H9 (cell line): ENCODE data around the gene CXXC5. TPM values are rescaled to one million over a fixed set of nuclear protein-coding genes. Genes with fewer than 3 reads are reported as not detected.
"Not testable (repeated sequence)": the region's sequence is repeated elsewhere in the genome, so short reads cannot be mapped to it uniquely, and the experiment has no call there.

Source experiments
- DNase-seq: peaks from one replicate; pipeline ENCODE4 v3.0.0-alpha.2; 2017
- H2AFZ ChIP-seq: one replicate; pipeline ENCODE4 v1.6.1; 2013; ENCODE audit warnings: mild to moderate bottlenecking, low read length, control low read depth, moderate library complexity
- H2AK5ac ChIP-seq: 2 replicates; pipeline ENCODE4 v1.6.1; 2013; ENCODE audit warnings: low read length, control low read depth, mixed read lengths; ENCODE audit not compliant: insufficient read length
- H2BK120ac ChIP-seq: one replicate; pipeline ENCODE4 v1.6.1; 2013; ENCODE audit warnings: low read depth, mild to moderate bottlenecking, low read length, control low read depth, inconsistent platforms; ENCODE audit not compliant: poor library complexity, severe bottlenecking
- H2BK12ac ChIP-seq: 2 replicates; pipeline ENCODE4 v1.6.1; 2013; ENCODE audit warnings: low read length, control low read depth, mixed read lengths, low read depth; ENCODE audit not compliant: insufficient read length
- H2BK15ac ChIP-seq: 2 replicates; pipeline ENCODE4 v1.6.1; 2013; ENCODE audit warnings: low read depth, low read length, control low read depth
- H2BK20ac ChIP-seq: one replicate; pipeline ENCODE4 v1.6.1; 2013; ENCODE audit warnings: low read depth, mild to moderate bottlenecking, low read length, control low read depth, inconsistent platforms; ENCODE audit not compliant: poor library complexity, severe bottlenecking
- H2BK5ac ChIP-seq: 2 replicates; pipeline ENCODE4 v1.6.1; 2013; ENCODE audit warnings: low read length, control low read depth, mixed read lengths; ENCODE audit not compliant: insufficient read length
- H3K14ac ChIP-seq: 2 replicates; pipeline ENCODE4 v1.6.1; 2013; ENCODE audit warnings: low read length, control low read depth; ENCODE audit not compliant: insufficient read depth
- H3K18ac ChIP-seq: 2 replicates; pipeline ENCODE4 v1.6.1; 2013; ENCODE audit warnings: low read depth, mild to moderate bottlenecking, mixed read lengths, low read length, control low read depth; ENCODE audit not compliant: insufficient read length
- H3K23ac ChIP-seq: 2 replicates; pipeline ENCODE4 v1.6.1; 2013; ENCODE audit warnings: low read length, control low read depth, mixed read lengths, low read depth; ENCODE audit not compliant: insufficient read length
- H3K23me2 ChIP-seq: 2 replicates; pipeline ENCODE4 v1.6.1; 2013; ENCODE audit warnings: low read depth, mild to moderate bottlenecking, mixed read lengths, low read length, control low read depth; ENCODE audit not compliant: insufficient read length, poor library complexity, severe bottlenecking
- H3K27ac ChIP-seq: 2 replicates; pipeline ENCODE4 v1.5.1; 2013; ENCODE audit warnings: low read length, control low read depth, mixed read lengths, low read depth; ENCODE audit not compliant: insufficient read length
- H3K27me3 ChIP-seq: 2 replicates; pipeline ENCODE4 v1.6.1; 2013; ENCODE audit warnings: low read length, control low read depth, inconsistent platforms; ENCODE audit not compliant: insufficient read depth
- H3K4ac ChIP-seq: 2 replicates; pipeline ENCODE4 v1.6.1; 2013; ENCODE audit warnings: low read depth, mild to moderate bottlenecking, control low read depth, inconsistent platforms, low read length, moderate library complexity
- H3K4me1 ChIP-seq: 2 replicates; pipeline ENCODE4 v1.6.1; 2013; ENCODE audit warnings: low read length, control low read depth, inconsistent platforms; ENCODE audit not compliant: insufficient read depth
- H3K4me2 ChIP-seq: 2 replicates; pipeline ENCODE4 v1.6.1; 2013; ENCODE audit warnings: low read length, control low read depth, mixed read lengths; ENCODE audit not compliant: insufficient read length, insufficient read depth
- H3K56ac ChIP-seq: 2 replicates; pipeline ENCODE4 v1.6.1; 2013; ENCODE audit warnings: low read depth, mild to moderate bottlenecking, mixed read lengths, low read length, control low read depth; ENCODE audit not compliant: insufficient read length
- H3K79me1 ChIP-seq: 2 replicates; pipeline ENCODE4 v1.6.1; 2013; ENCODE audit warnings: low read depth, mild to moderate bottlenecking, moderate library complexity, low read length, control low read depth, inconsistent platforms; ENCODE audit not compliant: insufficient read depth, poor library complexity, severe bottlenecking
- H3K79me2 ChIP-seq: 2 replicates; pipeline ENCODE4 v1.6.1; 2013; ENCODE audit warnings: low read length, control low read depth, inconsistent platforms; ENCODE audit not compliant: insufficient read depth
- H3K9ac ChIP-seq: 2 replicates; pipeline ENCODE4 v1.6.1; 2013; ENCODE audit warnings: low read length, control low read depth, mixed read lengths; ENCODE audit not compliant: insufficient read length; ENCODE audit errors: extremely low read depth
- H3K9me3 ChIP-seq: one replicate; pipeline ENCODE4 v1.6.1; 2013; ENCODE audit warnings: low read depth, low read length, inconsistent platforms; ENCODE audit not compliant: control insufficient read depth
- H3T11ph ChIP-seq: one replicate; pipeline ENCODE4 v1.6.1; 2013; ENCODE audit warnings: mild to moderate bottlenecking, low read length, control low read depth, inconsistent platforms
- H4K20me1 ChIP-seq: one replicate; pipeline ENCODE4 v1.6.1; 2013; ENCODE audit not compliant: control insufficient read depth, insufficient read length, insufficient read depth
- H4K5ac ChIP-seq: 2 replicates; pipeline ENCODE4 v1.6.1; 2013; ENCODE audit warnings: low read depth, mild to moderate bottlenecking, mixed read lengths, low read length, control low read depth; ENCODE audit not compliant: insufficient read length
- H4K8ac ChIP-seq: replicated peaks from 2 replicates; pipeline ENCODE4 v1.6.1; 2013; ENCODE audit warnings: low read length, control low read depth, mixed read lengths, low read depth; ENCODE audit not compliant: insufficient read length
- H4K91ac ChIP-seq: 2 replicates; pipeline ENCODE4 v1.6.1; 2013; ENCODE audit warnings: low read depth, mild to moderate bottlenecking, moderate library complexity, mixed read lengths, low read length, control low read depth; ENCODE audit not compliant: insufficient read length
- H3K27ac Mint-ChIP-seq, 3 experiments: 2 replicates in 2 of 3; 3 replicates in 1 of 3; pipeline ENCODE4 v1.8.0; 2020 to 2021; ENCODE audit warnings: mixed read lengths in 3 of 3, mild to moderate bottlenecking in 1 of 3, moderate library complexity in 1 of 3
- H3K27me3 Mint-ChIP-seq: 2 replicates; pipeline ENCODE4 v1.8.0; 2021; ENCODE audit warnings: low read depth, mild to moderate bottlenecking, moderate library complexity, mixed read lengths
- H3K36me3 Mint-ChIP-seq, 3 experiments: 2 replicates in 2 of 3; 3 replicates in 1 of 3; pipeline ENCODE4 v1.8.0; 2020 to 2021; ENCODE audit warnings: low read depth in 3 of 3, mixed read lengths in 3 of 3; ENCODE audit not compliant: insufficient read depth in 1 of 3
- H3K4me1 Mint-ChIP-seq, 2 experiments: 2 replicates each; pipeline ENCODE4 v1.8.0; 2020; ENCODE audit warnings: mixed read lengths in 2 of 2
- H3K4me3 Mint-ChIP-seq, 2 experiments: 2 replicates in 1 of 2; 3 replicates in 1 of 2; pipeline ENCODE4 v1.8.0; 2020 to 2021; ENCODE audit warnings: mild to moderate bottlenecking in 2 of 2, mixed read lengths in 2 of 2, moderate library complexity in 1 of 2
- H3K9me3 Mint-ChIP-seq, 2 experiments: 2 replicates in 1 of 2; 3 replicates in 1 of 2; pipeline ENCODE4 v1.8.0; 2020; ENCODE audit warnings: mild to moderate bottlenecking in 2 of 2, mixed read lengths in 2 of 2, moderate library complexity in 1 of 2
- CTCF ChIP-seq: fragments of 200-600 bp; sonication (generic); conservative IDR thresholded peaks from 3 replicates; pipeline ENCODE4 v1.8.0; 2021; ENCODE audit warnings: antibody characterized with exemption, mild to moderate bottlenecking
- WGBS: extraction: QIAGEN DNeasy Blood & Tissue Kit; methylation state at CpG from one replicate; pipeline ENCODE4 v1.1.7; 2013; ENCODE audit warnings: missing lambda C conversion rate, low lambda C conversion rate, mixed read lengths; ENCODE audit not compliant: insufficient read length; ENCODE audit errors: extremely low coverage; 5-methylcytosine and 5-hydroxymethylcytosine counted together
- total RNA-seq: library from RNA; stranded (reverse); gene quantifications from 2 replicates; pipeline ENCODE4 v1.2.1, GENCODE V29; 2021

The CXXC5 gene
- total RNA-seq, 1 experiment from 2014 or later = 105 TPM

GRCh38 chr5:139619861-139620260 lies 28.3 kb upstream of the CXXC5 start:
- no peak for TF ChIP-seq CTCF
- Histone ChIP-seq H3K4ac (no peak overlapping the region), H3K4me2 (no peak overlapping the region), H3K18ac (no peak overlapping the region), H4K20me1 (no peaks in the 10 kb centered on the region), H4K8ac (no peak overlapping the region), H3K56ac (no peak overlapping the region), H3K79me1 (no peaks in the 10 kb centered on the region), H4K5ac (no peak overlapping the region), H3K4me1 (no peaks in the 10 kb centered on the region), H2BK12ac (no peak overlapping the region), H3K9ac (no peak overlapping the region), H2BK15ac (no peak overlapping the region), H3T11ph (no peak overlapping the region), H4K91ac (no peak overlapping the region), H3K14ac (no peak overlapping the region), H2BK120ac (no peak overlapping the region), H3K9me3 (no peaks in the 10 kb centered on the region), H2AFZ (no peak overlapping the region), H3K79me2 (no peaks in the 10 kb centered on the region), H3K27me3 (no peaks in the 10 kb centered on the region), H3K27ac (no peak overlapping the region), H2BK5ac (no peak overlapping the region), H2AK5ac (no peak overlapping the region), H3K23ac (no peak overlapping the region), H2BK20ac (no peak overlapping the region), H3K23me2 (no peaks in the 10 kb centered on the region)
- H3K4me1 Mint-ChIP-seq = no peaks in the 10 kb centered on the region
- no peak for DNase-seq
- H3K27ac Mint-ChIP-seq = peak overlapping the region in 1 of 3 experiments; percentile 58; a peak in 2 of 7 replicates
- H3K36me3 Mint-ChIP-seq = peaks cover 34 to 76% (median 71%) of the 10 kb centered on the region in 3 experiments
- no peak overlapping the region for H3K4me3 Mint-ChIP-seq
- no CpG with 5 or more reads among the region's 5 CpGs for WGBS
- no peaks in the 10 kb centered on the region for H3K9me3 Mint-ChIP-seq
- no peaks in the 10 kb centered on the region; the same call in 1 of the 2 replicates for H3K27me3 Mint-ChIP-seq

- H3K4ac ChIP-seq, H3K27me3 Mint-ChIP-seq: not testable (repeated sequence)
Measured at GRCh38 chr5:139625398-139625797, 22.8 kb upstream of the CXXC5 start.

More at GRCh38 chr5:139625398-139625797, 22.8 kb upstream of the CXXC5 start:
- not testable (repeated sequence) for H3K18ac ChIP-seq, H3K27me3 ChIP-seq, H3K4me2 ChIP-seq, H3T11ph ChIP-seq, H3K14ac ChIP-seq, H2AK5ac ChIP-seq, H3K4me1 Mint-ChIP-seq, H3K23me2 ChIP-seq, DNase-seq, H2AFZ ChIP-seq, H3K23ac ChIP-seq, H3K27ac Mint-ChIP-seq, H3K9ac ChIP-seq, H3K4me1 ChIP-seq, H2BK20ac ChIP-seq, H4K8ac ChIP-seq, H4K5ac ChIP-seq, H2BK12ac ChIP-seq, H4K91ac ChIP-seq, H2BK5ac ChIP-seq, H3K79me2 ChIP-seq, H3K27ac ChIP-seq, H3K56ac ChIP-seq, H3K4me3 Mint-ChIP-seq, H4K20me1 ChIP-seq, H2BK120ac ChIP-seq, H3K9me3 ChIP-seq, H3K79me1 ChIP-seq, H2BK15ac ChIP-seq, H3K9me3 Mint-ChIP-seq
- no CpG with 5 or more reads among the region's 5 CpGs for WGBS
- peaks cover 33 to 84% (median 69%) of the 10 kb centered on the region in 3 experiments for H3K36me3 Mint-ChIP-seq
